Osteoblast (primary cell): ENCODE results near the gene FFAR1. TPM values are rescaled to one million over a fixed set of nuclear protein-coding genes. Genes with fewer than 3 reads are reported as not detected.
A peak's percentile ranks its signal among the peaks of the same experiment; 100 is the strongest.

Source experiments
- DNase-seq: peaks from one replicate; pipeline ENCODE4 v3.0.0; 2011; ENCODE audit warnings: low spot score, mixed read lengths; ENCODE audit not compliant: insufficient read length; ENCODE audit errors: missing footprints
- H2AFZ ChIP-seq: 2 replicates; pipeline ENCODE4 v1.6.0; 2011; ENCODE audit warnings: mild to moderate bottlenecking, low read length
- H3K27ac ChIP-seq: 2 replicates; pipeline ENCODE4 v1.5.1; 2011; ENCODE audit warnings: mild to moderate bottlenecking, low read depth, low read length, moderate library complexity
- H3K27me3 ChIP-seq: 2 replicates; pipeline ENCODE4 v1.6.0; 2012; ENCODE audit warnings: mild to moderate bottlenecking, control low read depth, inconsistent platforms, low read length, moderate library complexity; ENCODE audit not compliant: insufficient read depth
- H3K36me3 ChIP-seq: 2 replicates; pipeline ENCODE4 v1.5.1; 2011; ENCODE audit warnings: mild to moderate bottlenecking, low read length, control low read depth, moderate library complexity; ENCODE audit not compliant: insufficient read depth
- H3K4me1 ChIP-seq: 2 replicates; pipeline ENCODE4 v1.5.1; 2011; ENCODE audit warnings: mild to moderate bottlenecking, low read length, control low read depth, moderate library complexity; ENCODE audit not compliant: insufficient read depth
- H3K4me2 ChIP-seq: 2 replicates; pipeline ENCODE4 v1.6.0; 2011; ENCODE audit warnings: mild to moderate bottlenecking, low read length; ENCODE audit not compliant: insufficient read depth
- H3K4me3 ChIP-seq: fragments of 200-600 bp; sonication (generic); 3 replicates; pipeline ENCODE4 v1.5.1; 2012; ENCODE audit warnings: mild to moderate bottlenecking, low read length, inconsistent platforms; ENCODE audit not compliant: insufficient read depth
- H3K79me2 ChIP-seq: 2 replicates; pipeline ENCODE4 v1.6.0; 2012; ENCODE audit warnings: mild to moderate bottlenecking, low read length, control low read depth, inconsistent platforms; ENCODE audit not compliant: insufficient read depth
- H3K9me3 ChIP-seq: 2 replicates; pipeline ENCODE4 v1.5.1; 2011; ENCODE audit warnings: low read depth, low read length, control low read depth
- H4K20me1 ChIP-seq: 2 replicates; pipeline ENCODE4 v1.6.0; 2012; ENCODE audit warnings: mild to moderate bottlenecking, low read length, control low read depth; ENCODE audit not compliant: insufficient read depth
- CTCF ChIP-seq: IDR thresholded peaks from 2 replicates; pipeline ENCODE4 v1.5.1; 2011; ENCODE audit warnings: mild to moderate bottlenecking, low read depth, low read length, moderate library complexity; ENCODE audit errors: extremely low read depth
- total RNA-seq: library from RNA; depleted of rRNA; stranded (reverse); fragments of >200 nt; gene quantifications from 2 replicates; pipeline ENCODE4 v1.2.3, GENCODE V29; 2012

The FFAR1 gene
- total RNA-seq = not detected in 2 replicates

GRCh38 chr19:35347171-35347929, at the start of gene FFAR1:
Gene FFAR1, plus strand, starts transcription at chr19:35347902. Its CDS starts 3,650 bp downstream, at chr19:35351552.
- TF ChIP-seq CTCF = no peak
- no peaks in the 10 kb centered on the region for H3K27me3 ChIP-seq
- H3K4me2 ChIP-seq = no peak within 1 kb of the TSS
- no peaks in the 10 kb centered on the region for H3K79me2 ChIP-seq
- no peaks in the 10 kb centered on the region for H3K36me3 ChIP-seq
- no peak within 1 kb of the TSS for H3K4me3 ChIP-seq
- no peak for DNase-seq
- no peak within 1 kb of the TSS for H2AFZ ChIP-seq
- no peaks in the 10 kb centered on the region for H4K20me1 ChIP-seq
- H3K9me3 ChIP-seq = no peaks in the 10 kb centered on the region
- H3K27ac ChIP-seq = no peak within 1 kb of the TSS
- H3K4me1 ChIP-seq = no peaks in the 10 kb centered on the region

- no peaks in the 10 kb centered on the region for H4K20me1 ChIP-seq
- no peaks in the 10 kb centered on the region for H3K36me3 ChIP-seq
- no peak for TF ChIP-seq CTCF
- H3K4me3 ChIP-seq = no peak overlapping the region
- H3K27ac ChIP-seq = no peak overlapping the region
- no peak overlapping the region for H3K4me2 ChIP-seq
- no peaks in the 10 kb centered on the region for H3K9me3 ChIP-seq
- H2AFZ ChIP-seq = no peak overlapping the region
- H3K4me1 ChIP-seq = no peaks in the 10 kb centered on the region
- H3K27me3 ChIP-seq = peaks cover 18% of the 10 kb centered on the region
- H3K79me2 ChIP-seq = no peaks in the 10 kb centered on the region
- DNase-seq = no peak
These were observed 49.8 kb upstream of the FFAR1 start for GRCh38 chr19:35297922-35298321.

GRCh38 chr19:35298561-35298972, 49.1 kb upstream of the FFAR1 start:
- no peak for TF ChIP-seq CTCF
- Histone ChIP-seq H2AFZ (no peak overlapping the region), H3K79me2 (no peaks in the 10 kb centered on the region), H3K9me3 (no peaks in the 10 kb centered on the region), H3K4me1 (no peaks in the 10 kb centered on the region), H3K27me3 (peaks cover 12% of the 10 kb centered on the region), H3K36me3 (no peaks in the 10 kb centered on the region), H3K4me2 (no peak overlapping the region), H3K27ac (no peak overlapping the region), H4K20me1 (no peaks in the 10 kb centered on the region), H3K4me3 (no peak overlapping the region)
- peak; percentile 27 for DNase-seq

- DNase-seq = peak; percentile 60
- TF ChIP-seq CTCF = no peak
- Histone ChIP-seq H3K4me1 (no peaks in the 10 kb centered on the region), H2AFZ (no peak overlapping the region), H3K36me3 (no peaks in the 10 kb centered on the region), H4K20me1 (no peaks in the 10 kb centered on the region), H3K27ac (no peak overlapping the region), H3K4me3 (no peak overlapping the region), H3K27me3 (peaks cover under 1% of the 10 kb centered on the region), H3K79me2 (no peaks in the 10 kb centered on the region), H3K9me3 (no peaks in the 10 kb centered on the region), H3K4me2 (no peak overlapping the region)
These were observed 48.0 kb upstream of the FFAR1 start for GRCh38 chr19:35299523-35300338.
